HL-60 (cell line): Measurements from ENCODE around the gene ATXN7.

Experiments
- DNase-seq, 2 experiments: peaks; one replicate each; pipeline ENCODE4 v3.0.0-alpha.2; 2010 to 2020; ENCODE audit warnings: low read depth in 1 of 2, low spot score in 1 of 2
- H3K27ac ChIP-seq: fragments of 250-450 bp; sonication (Bioruptor Pico); replicated peaks from 2 replicates; pipeline ENCODE4 v1.5.1; 2020; ENCODE audit warnings: mild to moderate bottlenecking, moderate library complexity
- H3K27me3 ChIP-seq: fragments of 250-450 bp; sonication (Bioruptor Pico); 2 replicates; pipeline ENCODE4 v1.5.1; 2021; ENCODE audit warnings: mild to moderate bottlenecking, moderate library complexity; ENCODE audit not compliant: insufficient read depth, poor library complexity, severe bottlenecking
- H3K4me3 ChIP-seq: replicated peaks from 2 replicates; pipeline ENCODE4 v1.5.1; 2011; ENCODE audit warnings: mild to moderate bottlenecking, control low read depth, low read length; ENCODE audit not compliant: insufficient read depth
- CTCF ChIP-seq: IDR thresholded peaks from one replicate; pipeline ENCODE4 v1.5.1; 2011; ENCODE audit warnings: low read length, control low read depth, inconsistent platforms; ENCODE audit not compliant: insufficient read depth
- GABPA ChIP-seq: IDR thresholded peaks from 2 replicates; pipeline ENCODE4 v1.6.1; 2012; ENCODE audit warnings: low read depth
- POLR2AphosphoS5 ChIP-seq: IDR thresholded peaks from 2 replicates; pipeline ENCODE4 v1.6.1; 2012; ENCODE audit warnings: low read depth
- SPI1 ChIP-seq: IDR thresholded peaks from 2 replicates; pipeline ENCODE4 v1.6.1; 2012; ENCODE audit warnings: low read depth, mild to moderate bottlenecking, borderline replicate concordance
- TF ChIP-seq, protein P1 (sequence below): IDR thresholded peaks from 2 replicates; pipeline ENCODE4 v1.6.1; 2012; ENCODE audit warnings: low read depth; ENCODE audit not compliant: insufficient replicate concordance

The ATXN7 gene

DNA sequence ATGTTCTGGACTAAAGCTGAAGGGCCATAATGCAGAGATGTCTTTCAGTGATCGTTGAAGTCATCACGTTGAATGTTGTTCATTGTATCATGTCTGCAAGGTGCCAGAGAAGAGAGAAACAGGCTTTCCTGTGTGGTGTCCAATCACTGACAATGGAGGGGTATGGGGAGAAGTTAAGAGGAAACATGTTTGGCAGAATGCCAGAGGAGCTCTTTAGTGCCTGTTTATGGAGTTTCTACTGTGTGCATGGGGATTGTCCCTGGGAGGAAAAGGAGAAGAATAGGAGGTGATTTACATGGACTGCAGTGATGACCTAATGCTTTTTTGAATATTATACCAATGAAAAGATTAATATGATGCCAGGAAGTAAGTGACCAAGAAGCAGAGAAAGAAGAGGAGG lies 36.8 kb downstream of the ATXN7 start:
- Histone ChIP-seq H3K4me3 (no peak overlapping the region), H3K27ac (no peak overlapping the region), H3K27me3 (no peaks in the 10 kb centered on the region)
- no peak for TF ChIP-seq POLR2AphosphoS5
- TF ChIP-seq, protein P1, sequence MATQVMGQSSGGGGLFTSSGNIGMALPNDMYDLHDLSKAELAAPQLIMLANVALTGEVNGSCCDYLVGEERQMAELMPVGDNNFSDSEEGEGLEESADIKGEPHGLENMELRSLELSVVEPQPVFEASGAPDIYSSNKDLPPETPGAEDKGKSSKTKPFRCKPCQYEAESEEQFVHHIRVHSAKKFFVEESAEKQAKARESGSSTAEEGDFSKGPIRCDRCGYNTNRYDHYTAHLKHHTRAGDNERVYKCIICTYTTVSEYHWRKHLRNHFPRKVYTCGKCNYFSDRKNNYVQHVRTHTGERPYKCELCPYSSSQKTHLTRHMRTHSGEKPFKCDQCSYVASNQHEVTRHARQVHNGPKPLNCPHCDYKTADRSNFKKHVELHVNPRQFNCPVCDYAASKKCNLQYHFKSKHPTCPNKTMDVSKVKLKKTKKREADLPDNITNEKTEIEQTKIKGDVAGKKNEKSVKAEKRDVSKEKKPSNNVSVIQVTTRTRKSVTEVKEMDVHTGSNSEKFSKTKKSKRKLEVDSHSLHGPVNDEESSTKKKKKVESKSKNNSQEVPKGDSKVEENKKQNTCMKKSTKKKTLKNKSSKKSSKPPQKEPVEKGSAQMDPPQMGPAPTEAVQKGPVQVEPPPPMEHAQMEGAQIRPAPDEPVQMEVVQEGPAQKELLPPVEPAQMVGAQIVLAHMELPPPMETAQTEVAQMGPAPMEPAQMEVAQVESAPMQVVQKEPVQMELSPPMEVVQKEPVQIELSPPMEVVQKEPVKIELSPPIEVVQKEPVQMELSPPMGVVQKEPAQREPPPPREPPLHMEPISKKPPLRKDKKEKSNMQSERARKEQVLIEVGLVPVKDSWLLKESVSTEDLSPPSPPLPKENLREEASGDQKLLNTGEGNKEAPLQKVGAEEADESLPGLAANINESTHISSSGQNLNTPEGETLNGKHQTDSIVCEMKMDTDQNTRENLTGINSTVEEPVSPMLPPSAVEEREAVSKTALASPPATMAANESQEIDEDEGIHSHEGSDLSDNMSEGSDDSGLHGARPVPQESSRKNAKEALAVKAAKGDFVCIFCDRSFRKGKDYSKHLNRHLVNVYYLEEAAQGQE = no peak
- TF ChIP-seq CTCF = no peak
- TF ChIP-seq SPI1 = no peak
- no peak for TF ChIP-seq GABPA
- no peak for DNase-seq

DNA sequence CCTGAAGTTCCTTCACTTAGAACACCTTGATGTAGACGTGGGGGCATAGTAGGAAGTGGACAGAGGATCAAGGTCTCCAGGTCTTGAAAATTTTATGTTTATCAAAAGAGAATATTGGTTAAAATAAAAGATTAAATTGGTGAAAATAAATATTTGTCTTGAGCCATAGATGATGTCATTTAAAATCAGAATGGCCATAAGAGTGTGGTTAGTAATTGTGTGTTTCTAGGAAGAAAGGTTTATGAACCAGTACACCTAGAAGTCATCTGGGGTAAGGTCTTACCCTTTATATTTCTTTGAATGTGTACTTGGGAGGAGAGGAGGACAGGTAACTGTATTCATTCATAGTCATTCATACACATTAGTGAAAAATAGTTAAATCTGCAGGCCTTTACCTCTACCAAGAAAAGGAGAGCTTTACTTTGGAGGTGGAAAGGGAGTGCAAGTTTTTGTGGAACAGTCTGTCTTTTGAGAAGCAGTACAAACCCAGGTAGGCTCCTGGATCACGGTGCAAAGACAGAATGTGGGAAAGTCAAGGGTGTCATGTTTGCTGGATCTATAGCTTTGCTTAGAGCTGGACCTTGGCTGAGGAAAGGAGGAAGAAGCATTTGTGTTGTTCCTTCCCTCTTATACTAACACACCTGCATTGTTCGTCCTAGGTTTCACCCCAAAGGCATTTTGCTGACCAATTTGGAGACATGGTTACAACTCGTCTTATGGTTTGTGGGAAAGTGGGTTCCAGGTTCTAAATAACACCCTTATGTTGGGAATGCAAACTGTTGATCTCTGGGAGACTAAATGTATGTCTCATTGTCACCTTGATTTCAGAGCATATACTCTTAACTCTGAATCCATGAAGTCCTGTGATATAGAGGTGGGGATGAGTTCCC lies 42.3 kb downstream of the ATXN7 start:
- H3K4me3 ChIP-seq = no peak overlapping the region
- DNase-seq = no peak
- H3K27ac ChIP-seq = no peak overlapping the region

DNA sequence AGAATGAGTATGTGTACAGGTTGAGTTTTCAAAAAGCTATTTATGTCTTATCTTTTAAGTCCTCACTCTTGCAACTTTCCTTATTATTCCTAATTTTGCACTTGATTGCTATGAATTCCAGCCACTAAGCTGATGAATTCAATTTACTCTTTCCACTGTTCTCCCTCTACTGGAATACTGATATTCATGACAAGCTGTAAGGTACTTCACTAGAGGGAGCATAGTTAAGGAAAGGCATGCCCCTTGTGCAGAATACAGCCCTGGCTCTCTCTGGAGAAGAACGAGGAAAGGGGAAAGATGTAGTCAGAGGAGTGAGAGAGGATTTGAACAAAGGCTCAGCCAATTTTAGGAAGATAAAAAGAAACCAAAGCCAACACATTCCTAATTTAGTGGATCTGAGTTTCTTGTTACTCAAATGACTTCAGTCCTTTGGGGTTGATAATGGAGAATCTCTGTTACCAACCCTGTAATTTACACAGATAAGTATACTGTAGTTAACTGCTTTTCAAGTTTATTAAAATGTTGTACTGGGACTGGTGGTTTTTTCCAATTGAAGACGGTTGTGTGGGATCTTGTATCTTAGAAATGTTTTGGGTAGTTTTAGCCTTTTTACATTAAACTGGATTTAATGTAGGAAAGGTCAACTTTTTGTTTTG lies 44.5 kb downstream of the ATXN7 start:
- no peak overlapping the region for H3K27ac ChIP-seq
- no peaks in the 10 kb centered on the region for H3K27me3 ChIP-seq
- DNase-seq = no peak
- TF ChIP-seq CTCF = no peak
- no peak for TF ChIP-seq GABPA
- TF ChIP-seq, protein P1 = no peak
- no peak for TF ChIP-seq SPI1
- no peak for TF ChIP-seq POLR2AphosphoS5
- H3K4me3 ChIP-seq = no peak overlapping the region

More for the DNA sequence above, 42.3 kb downstream of the ATXN7 start:
- H3K27me3 ChIP-seq = no peaks in the 10 kb centered on the region
- TF ChIP-seq CTCF (no peak), GABPA (no peak), SPI1 (no peak), POLR2AphosphoS5 (no peak)
- TF ChIP-seq, protein P1 = no peak
